GM19099 (cell line): ENCODE measurements around the gene CTDSPL.

ENCODE experiments used
- POLR2A ChIP-seq: IDR thresholded peaks from 3 replicates; pipeline ENCODE4 v1.6.1; 2011; ENCODE audit warnings: low read depth; ENCODE audit not compliant: insufficient read length; ENCODE audit errors: extremely low read depth

CTDSPL gene

GRCh38 chr3:38031022-38031994 lies 169.6 kb downstream of the CTDSPL start:
- TF ChIP-seq POLR2A, result no peak

GRCh38 chr3:38032328-38032865 lies 170.7 kb downstream of the CTDSPL start:
- no peak for TF ChIP-seq POLR2A
